ENCODE results near the gene SNX1.

DNA sequence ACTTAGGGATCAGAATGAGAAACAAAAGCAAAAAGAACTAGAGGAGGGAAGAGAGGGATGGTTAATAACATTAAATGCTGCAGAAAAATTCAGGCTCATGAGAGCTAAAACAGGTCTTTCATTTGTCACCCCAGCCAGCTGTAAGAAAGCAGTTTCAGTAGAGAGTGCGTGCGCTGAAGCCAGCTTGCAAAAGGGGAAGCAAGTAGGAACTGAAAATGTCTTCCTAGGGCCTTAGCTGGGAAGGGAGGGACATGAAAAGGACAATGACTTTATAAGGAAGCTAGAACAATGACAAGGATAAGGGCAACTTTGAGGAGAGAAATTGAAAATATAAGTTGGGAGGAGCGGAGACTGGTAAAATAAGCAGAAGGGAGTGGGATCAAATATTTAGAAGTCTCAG, 5.3 kb upstream of the SNX1 start:
- TF ChIP-seq, protein P1, sequence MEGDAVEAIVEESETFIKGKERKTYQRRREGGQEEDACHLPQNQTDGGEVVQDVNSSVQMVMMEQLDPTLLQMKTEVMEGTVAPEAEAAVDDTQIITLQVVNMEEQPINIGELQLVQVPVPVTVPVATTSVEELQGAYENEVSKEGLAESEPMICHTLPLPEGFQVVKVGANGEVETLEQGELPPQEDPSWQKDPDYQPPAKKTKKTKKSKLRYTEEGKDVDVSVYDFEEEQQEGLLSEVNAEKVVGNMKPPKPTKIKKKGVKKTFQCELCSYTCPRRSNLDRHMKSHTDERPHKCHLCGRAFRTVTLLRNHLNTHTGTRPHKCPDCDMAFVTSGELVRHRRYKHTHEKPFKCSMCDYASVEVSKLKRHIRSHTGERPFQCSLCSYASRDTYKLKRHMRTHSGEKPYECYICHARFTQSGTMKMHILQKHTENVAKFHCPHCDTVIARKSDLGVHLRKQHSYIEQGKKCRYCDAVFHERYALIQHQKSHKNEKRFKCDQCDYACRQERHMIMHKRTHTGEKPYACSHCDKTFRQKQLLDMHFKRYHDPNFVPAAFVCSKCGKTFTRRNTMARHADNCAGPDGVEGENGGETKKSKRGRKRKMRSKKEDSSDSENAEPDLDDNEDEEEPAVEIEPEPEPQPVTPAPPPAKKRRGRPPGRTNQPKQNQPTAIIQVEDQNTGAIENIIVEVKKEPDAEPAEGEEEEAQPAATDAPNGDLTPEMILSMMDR (conservative IDR thresholded peaks at IDR 0.05; ENCODE audit: low read length): no peak
- no peak for TF ChIP-seq EZH2phosphoT487 (IDR thresholded peaks at IDR 0.05; ENCODE audit: borderline replicate concordance)

Measured in Loucy (cell line).